Hippocampal formation (tissue), 2 donors: ENCODE results near the gene P2RX4.
A peak's percentile ranks its signal among the peaks of the same experiment; 100 is the strongest.
"Not testable (repeated sequence)": the region's sequence is repeated elsewhere in the genome, so short reads cannot be mapped to it uniquely, and the experiment has no call there.

Experiments used
- DNase-seq, 2 donors: peaks; one replicate each; lab custom pipeline; 2025; lab: John Stamatoyannopoulos, UW

The P2RX4 gene

GRCh38 chr12:121209624-121210572, at the start of gene P2RX4:
P2RX4 (plus strand) TSS chr12:121210129; CDS start chr12:121210165, 36 bp downstream.
- peak; percentile 80 for DNase-seq

GRCh38 chr12:121162384-121162783, 47.5 kb upstream of the P2RX4 start:
- no peak for DNase-seq

GRCh38 chr12:121162985-121163384, 46.9 kb upstream of the P2RX4 start:
- no peak for DNase-seq

- not testable (repeated sequence) for DNase-seq
Measured at GRCh38 chr12:121164839-121165238, 45.1 kb upstream of the P2RX4 start.

- DNase-seq, result no peak
Measured at GRCh38 chr12:121165316-121165715, 44.6 kb upstream of the P2RX4 start.

- no peak for DNase-seq
Measured at GRCh38 chr12:121166356-121166755, 43.6 kb upstream of the P2RX4 start.

- DNase-seq, result no peak
Measured at GRCh38 chr12:121167232-121167820, 42.6 kb upstream of the P2RX4 start.

GRCh38 chr12:121167951-121168350, 42.0 kb upstream of the P2RX4 start:
- no peak for DNase-seq

GRCh38 chr12:121170151-121170550, 39.8 kb upstream of the P2RX4 start:
- DNase-seq, result no peak

- DNase-seq, result no peak
Measured at GRCh38 chr12:121170611-121171260, 39.2 kb upstream of the P2RX4 start.

- DNase-seq, result no peak
Measured at GRCh38 chr12:121172145-121172544, 37.8 kb upstream of the P2RX4 start.

- DNase-seq, result peak in 1 of 2 donors; percentile 31
Measured at GRCh38 chr12:121175383-121176119, 34.4 kb upstream of the P2RX4 start.

- no peak for DNase-seq
Measured at GRCh38 chr12:121176826-121177529, 33.0 kb upstream of the P2RX4 start.

GRCh38 chr12:121181181-121181580, 28.7 kb upstream of the P2RX4 start:
- no peak for DNase-seq

GRCh38 chr12:121182222-121182893, 27.6 kb upstream of the P2RX4 start:
- DNase-seq, result no peak

GRCh38 chr12:121184425-121184824, 25.5 kb upstream of the P2RX4 start:
- DNase-seq, result no peak

- no peak for DNase-seq
Measured at GRCh38 chr12:121184984-121185889, 24.7 kb upstream of the P2RX4 start.

GRCh38 chr12:121186826-121187225, 23.1 kb upstream of the P2RX4 start:
- no peak for DNase-seq

- DNase-seq, result no peak
Measured at GRCh38 chr12:121187501-121187900, 22.4 kb upstream of the P2RX4 start.

GRCh38 chr12:121188227-121188626, 21.7 kb upstream of the P2RX4 start:
- no peak for DNase-seq
